CD14-positive monocyte (primary cell): ENCODE results near the gene LRIT1. TPM values are rescaled to one million over a fixed set of nuclear protein-coding genes. Genes with fewer than 3 reads are reported as not detected.

Experiments
- DNase-seq, 3 donors: peaks; one replicate each; pipeline ENCODE4 v3.0.0-alpha.2; 2011 to 2022
- H2AFZ ChIP-seq: 2 replicates; pipeline ENCODE4 v1.6.0; 2012; ENCODE audit warnings: mild to moderate bottlenecking, low read depth, low read length, inconsistent platforms; ENCODE audit not compliant: insufficient read depth, poor library complexity, severe bottlenecking
- H3K27ac ChIP-seq, 2 donors: 1 replicate in 1 of 2; 2 replicates in 1 of 2; pipeline ENCODE4 v1.5.1; 2012 to 2013; ENCODE audit warnings: low read length in 2 of 2, control low read depth in 1 of 2, inconsistent platforms in 1 of 2, low read depth in 1 of 2, mild to moderate bottlenecking in 1 of 2
- H3K27me3 ChIP-seq, 2 donors: one replicate each; pipeline versions ENCODE4 v1.6.0 to v1.6.1; 2011 to 2013; ENCODE audit warnings: low read length in 2 of 2; ENCODE audit not compliant: control insufficient read depth in 2 of 2, insufficient read depth in 2 of 2
- H3K36me3 ChIP-seq, 2 donors: replicated peaks in 1 of 2; 1 replicate in 1 of 2; 2 replicates in 1 of 2; pipeline versions ENCODE4 v1.5.1 to v1.6.1; 2012 to 2013; ENCODE audit warnings: low read length in 2 of 2, control low read depth in 1 of 2, inconsistent platforms in 1 of 2, mild to moderate bottlenecking in 1 of 2; ENCODE audit not compliant: insufficient read depth in 2 of 2, control insufficient read depth in 1 of 2
- H3K4me1 ChIP-seq, 2 donors: 1 replicate in 1 of 2; 2 replicates in 1 of 2; pipeline versions ENCODE4 v1.5.1 to v1.6.1; 2012 to 2013; ENCODE audit warnings: low read length in 2 of 2, control low read depth in 1 of 2, inconsistent platforms in 1 of 2, mild to moderate bottlenecking in 1 of 2, moderate library complexity in 1 of 2; ENCODE audit not compliant: insufficient read depth in 2 of 2, control insufficient read depth in 1 of 2
- H3K4me2 ChIP-seq: replicated peaks from 2 replicates; pipeline ENCODE3; 2012; ENCODE audit warnings: low read length, moderate library complexity, mild to moderate bottlenecking; ENCODE audit not compliant: poor library complexity, severe bottlenecking; ENCODE audit errors: extremely low read depth
- H3K4me3 ChIP-seq, 3 experiments: fragments of 200-600 bp in 1 of 3; sonication (generic) in 1 of 3; replicated peaks in 1 of 3; 1 replicate in 2 of 3; 2 replicates in 1 of 3; pipeline ENCODE4 v1.5.1; 2011 to 2013; ENCODE audit warnings: low read length in 3 of 3, mild to moderate bottlenecking in 3 of 3, control low read depth in 2 of 3, low read depth in 2 of 3, inconsistent platforms in 1 of 3, moderate library complexity in 1 of 3
- H3K79me2 ChIP-seq: 2 replicates; pipeline ENCODE4 v1.6.0; 2012; ENCODE audit warnings: mild to moderate bottlenecking, control low read depth, inconsistent platforms, low read length, moderate library complexity; ENCODE audit not compliant: insufficient read depth
- H3K9ac ChIP-seq: 2 replicates; pipeline ENCODE4 v1.6.0; 2017; ENCODE audit warnings: low read length, mild to moderate bottlenecking; ENCODE audit not compliant: insufficient read depth, poor library complexity, severe bottlenecking
- H3K9me3 ChIP-seq, 2 donors: replicated peaks in 1 of 2; 1 replicate in 1 of 2; 2 replicates in 1 of 2; pipeline versions ENCODE4 v1.5.1 to v1.6.1; 2012 to 2013; ENCODE audit warnings: low read length in 2 of 2, control low read depth in 1 of 2; ENCODE audit not compliant: control insufficient read depth in 1 of 2, insufficient read depth in 1 of 2
- H4K20me1 ChIP-seq: 2 replicates; pipeline ENCODE4 v1.6.0; 2012; ENCODE audit warnings: mild to moderate bottlenecking, low read length, control low read depth, moderate library complexity; ENCODE audit not compliant: insufficient read depth
- H3K27ac Mint-ChIP-seq, 7 donors: one replicate each; pipeline ENCODE4 v1.8.0; 2020; ENCODE audit warnings: mild to moderate bottlenecking in 7 of 7, mixed read lengths in 7 of 7, moderate library complexity in 6 of 7, inconsistent platforms in 2 of 7
- H3K27me3 Mint-ChIP-seq, 3 donors: one replicate each; pipeline ENCODE4 v1.8.0; 2021 to 2022; ENCODE audit warnings: low read depth in 3 of 3, mild to moderate bottlenecking in 3 of 3, mixed read lengths in 3 of 3, moderate library complexity in 3 of 3, inconsistent platforms in 1 of 3
- H3K36me3 Mint-ChIP-seq, 2 donors: one replicate each; pipeline ENCODE4 v1.8.0; 2020; ENCODE audit warnings: mixed read lengths in 2 of 2, inconsistent platforms in 1 of 2, mild to moderate bottlenecking in 1 of 2
- H3K4me1 Mint-ChIP-seq: one replicate; pipeline ENCODE4 v1.8.0; 2020; ENCODE audit warnings: mild to moderate bottlenecking, mixed read lengths
- H3K4me3 Mint-ChIP-seq, 2 donors: one replicate each; pipeline ENCODE4 v1.8.0; 2020; ENCODE audit warnings: mild to moderate bottlenecking in 2 of 2, mixed read lengths in 2 of 2, moderate library complexity in 1 of 2
- H3K9me3 Mint-ChIP-seq, 7 donors: one replicate each; pipeline ENCODE4 v1.8.0; 2020 to 2022; ENCODE audit warnings: mixed read lengths in 7 of 7, mild to moderate bottlenecking in 6 of 7, moderate library complexity in 6 of 7, inconsistent platforms in 2 of 7
- CTCF ChIP-seq: fragments of 200-600 bp; IDR thresholded peaks from one replicate; pipeline ENCODE4 v1.8.0; 2022; ENCODE audit warnings: antibody characterized with exemption, mild to moderate bottlenecking
- WGBS: methylation state at CpG from one replicate; pipeline ENCODE4 v1.1.5; 2013; ENCODE audit warnings: missing lambda C conversion rate; ENCODE audit not compliant: insufficient coverage; 5-methylcytosine and 5-hydroxymethylcytosine counted together
- intact Hi-C, 2 donors: fragments of 100-400 bp; cut with micrococcal nuclease; formaldehyde crosslinking; loops; one replicate each; pipeline versions ENCODE4 v1.15.0 to v1.15.1; 2023
- polyA plus RNA-seq, 3 donors: library from polyadenylated mRNA; depleted of rRNA in 1 of 3; unstranded in 2 of 3; stranded (reverse) in 1 of 3; fragments of 300-500 nt in 2 of 3; fragments of >200 nt in 1 of 3; fragmentation: Illumina TruSeq in 2 of 3; gene quantifications; 1 replicate in 2 of 3; 2 replicates in 1 of 3; pipeline ENCODE4 v1.2.3, GENCODE V29; 2012 to 2021

LRIT1 gene
- polyA plus RNA-seq, 3 donors: not detected

GRCh38 chr10:84198206-84198915 is 43.0 kb downstream of the LRIT1 start:
- H3K4me2 ChIP-seq: no peak overlapping the region
- no peaks in the 10 kb centered on the region for H3K4me1 Mint-ChIP-seq
- 77% methylated on average over 4 of the region's 7 CpGs for WGBS
- H3K9me3 ChIP-seq: peaks cover 0 to 13% of the 10 kb centered on the region in 2 donors
- no peaks in the 10 kb centered on the region for H4K20me1 ChIP-seq
- no peaks in the 10 kb centered on the region for H3K9me3 Mint-ChIP-seq
- H3K27ac Mint-ChIP-seq: peak overlapping the region in 1 of 7 donors; percentile 37
- peaks cover 31 to 44% (median 35%) of the 10 kb centered on the region in 3 donors for H3K27me3 Mint-ChIP-seq
- H3K4me3 ChIP-seq: no peak overlapping the region
- no peaks in the 10 kb centered on the region for H3K79me2 ChIP-seq
- H3K27me3 ChIP-seq: peaks cover 27 to 40% of the 10 kb centered on the region in 2 donors
- no peak overlapping the region for H3K27ac ChIP-seq
- no peak overlapping the region for H2AFZ ChIP-seq
- no peaks in the 10 kb centered on the region for H3K4me1 ChIP-seq
- no peak overlapping the region for H3K4me3 Mint-ChIP-seq
- no peak for TF ChIP-seq CTCF
- DNase-seq: no peak
- intact Hi-C loops: loop anchor here in 1 of 2 donors (5.0 kb wide), 1 partner anchor 46 kb away; no protein-coding TSS in a partner anchor
- no peaks in the 10 kb centered on the region for H3K36me3 Mint-ChIP-seq
- H3K36me3 ChIP-seq: no peaks in the 10 kb centered on the region
- no peak overlapping the region for H3K9ac ChIP-seq

- 89% methylated on average over 5 of the region's 5 CpGs for WGBS
- Histone ChIP-seq H3K4me1 (no peaks in the 10 kb centered on the region), H3K9me3 (peaks cover 0 to 13% of the 10 kb centered on the region in 2 donors), H3K36me3 (no peaks in the 10 kb centered on the region), H2AFZ (no peak overlapping the region), H3K27ac (no peak overlapping the region), H3K4me3 (no peak overlapping the region), H3K79me2 (no peaks in the 10 kb centered on the region), H3K27me3 (peaks cover 33 to 46% of the 10 kb centered on the region in 2 donors), H3K9ac (no peak overlapping the region), H3K4me2 (no peak overlapping the region), H4K20me1 (no peaks in the 10 kb centered on the region)
- intact Hi-C loops: loop anchor here in 1 of 2 donors (5.0 kb wide), 1 partner anchor 45 kb away; no protein-coding TSS in a partner anchor
- no peak for TF ChIP-seq CTCF
- H3K27ac Mint-ChIP-seq: peak overlapping the region in 1 of 7 donors; percentile 31
- DNase-seq: no peak
- no peaks in the 10 kb centered on the region for H3K9me3 Mint-ChIP-seq
- H3K4me3 Mint-ChIP-seq: no peak overlapping the region
- peaks cover 33 to 48% (median 40%) of the 10 kb centered on the region in 3 donors for H3K27me3 Mint-ChIP-seq
- no peaks in the 10 kb centered on the region for H3K4me1 Mint-ChIP-seq
- no peaks in the 10 kb centered on the region for H3K36me3 Mint-ChIP-seq
Observed at GRCh38 chr10:84197643-84198042, 43.7 kb downstream of the LRIT1 start.
